GM12878 (cell line): ENCODE measurements around the gene HS1BP3. TPM values are rescaled to one million over a fixed set of nuclear protein-coding genes. Genes with fewer than 3 reads are reported as not detected.

Experiments used
- ATAC-seq: fragments of 200-7000 bp; cut with Tn5 transposase; 3 replicates; pipeline ENCODE4 v1.9.1; 2020; ENCODE audit warnings: mild to moderate bottlenecking, moderate library complexity
- BruUV-seq: library from RNA; stranded (reverse); fragments of 400-500 nt; replicated peaks from 2 replicates; lab custom pipeline; 2021; lab: Mats Ljungman, UMichigan
- CTCF ChIA-PET: fragments of 300-600 bp; sonication (Branson Sonifier 250); formaldehyde crosslinking; extraction: SDS; loops from one replicate; lab custom pipeline; 2021; ENCODE audit warnings: inconsistent platforms; lab: Yijun Ruan, JAX
- POLR2A ChIA-PET: fragments of 350-600 bp; formaldehyde crosslinking; extraction: SDS; loops from one replicate; lab custom pipeline; 2021; ENCODE audit warnings: inconsistent platforms; lab: Charles Lee
- RAD21 ChIA-PET: fragments of 300-600 bp; sonication (Branson Sonifier 250); formaldehyde crosslinking; loops from one replicate; lab custom pipeline; 2023; ENCODE audit warnings: antibody characterized with exemption; ENCODE audit not compliant: unreplicated experiment; lab: Charles Lee
- SMC1A ChIA-PET: fragments of 300-600 bp; sonication (Branson Sonifier 250); formaldehyde crosslinking; loops from one replicate; lab custom pipeline; 2023; ENCODE audit not compliant: unreplicated experiment, uncharacterized antibody; lab: Charles Lee
- DNase-seq: peaks from one replicate; pipeline ENCODE4 v3.0.0-alpha.2; 2011; ENCODE audit warnings: low read depth, low spot score
- FAIRE-seq: peaks from 3 replicates; lab custom pipeline; 2011; peaks lifted over from hg19 to GRCh38; lab: Jason Lieb, UNC
- H2AFZ ChIP-seq: 2 replicates; pipeline ENCODE4 v1.6.0; 2011; ENCODE audit warnings: low read depth, low read length, control low read depth; ENCODE audit not compliant: control insufficient read depth
- H3K27ac ChIP-seq: 2 replicates; pipeline ENCODE4 v1.5.1; 2011; ENCODE audit warnings: control low read depth; ENCODE audit not compliant: control insufficient read depth, insufficient read depth
- H3K27me3 ChIP-seq, 2 experiments: replicated peaks in 1 of 2; 2 replicates each; pipeline versions ENCODE4 v1.6.0 to v1.6.1; 2011; ENCODE audit warnings: low read length in 1 of 2; ENCODE audit not compliant: control insufficient read depth in 2 of 2, insufficient read depth in 2 of 2
- H3K36me3 ChIP-seq, 2 experiments: 2 replicates each; pipeline ENCODE4 v1.5.1; 2011; ENCODE audit warnings: low read length in 1 of 2; ENCODE audit not compliant: control insufficient read depth in 2 of 2, insufficient read depth in 2 of 2
- H3K4me1 ChIP-seq: 2 replicates; pipeline ENCODE4 v1.6.1; 2011; ENCODE audit warnings: mild to moderate bottlenecking, low read length, moderate library complexity, mixed read lengths; ENCODE audit not compliant: control insufficient read depth, insufficient read depth
- H3K4me2 ChIP-seq: 2 replicates; pipeline ENCODE4 v1.6.0; 2011; ENCODE audit warnings: control low read depth; ENCODE audit not compliant: control insufficient read depth, insufficient read depth
- H3K4me3 ChIP-seq: fragments of 200-600 bp; sonication (generic); 2 replicates; pipeline ENCODE4 v1.5.1; 2016
- H3K79me2 ChIP-seq: 2 replicates; pipeline ENCODE4 v1.6.0; 2011; ENCODE audit warnings: low read length; ENCODE audit not compliant: control insufficient read depth, insufficient read depth
- H3K9ac ChIP-seq: 2 replicates; pipeline ENCODE4 v1.8.0; 2011; ENCODE audit warnings: low read length, control low read depth, mixed read lengths; ENCODE audit not compliant: control insufficient read depth, insufficient read depth
- H3K9me3 ChIP-seq: replicated peaks from 3 replicates; pipeline ENCODE4 v1.5.1; 2011; ENCODE audit warnings: mild to moderate bottlenecking, low read length; ENCODE audit not compliant: control insufficient read depth, insufficient read depth
- H4K20me1 ChIP-seq: 2 replicates; pipeline ENCODE4 v1.6.0; 2011; ENCODE audit not compliant: control insufficient read depth, insufficient read depth
- CEBPB ChIP-seq, 2 experiments: fragments of 150-350 bp in 1 of 2; IDR thresholded peaks; 2 replicates each; pipeline ENCODE4 v1.6.1; 2012 to 2014; ENCODE audit warnings: low read depth in 2 of 2, low read length in 2 of 2, borderline replicate concordance in 1 of 2, inconsistent platforms in 1 of 2
- CREM ChIP-seq: IDR thresholded peaks from 2 replicates; pipeline ENCODE4 v1.6.1; 2014; ENCODE audit warnings: antibody characterized with exemption, low read depth
- EP300 ChIP-seq, 2 experiments: fragments of 150-350 bp in 1 of 2; IDR thresholded peaks; 2 replicates each; pipeline ENCODE4 v1.6.1; 2011 to 2012; ENCODE audit warnings: low read depth in 2 of 2, low read length in 2 of 2, borderline replicate concordance in 1 of 2, improper control_type of control experiment in 1 of 2, inconsistent platforms in 1 of 2; ENCODE audit not compliant: control insufficient read depth in 1 of 2
- IRF3 ChIP-seq: fragments of 450-650 bp; IDR thresholded peaks from 2 replicates; pipeline ENCODE4 v1.6.1; 2014; ENCODE audit warnings: mild to moderate bottlenecking
- IRF4 ChIP-seq: IDR thresholded peaks from 2 replicates; pipeline ENCODE4 v1.6.1; 2011; ENCODE audit warnings: low read depth, low read length
- MAX ChIP-seq: IDR thresholded peaks from 2 replicates; pipeline ENCODE4 v1.6.1; 2012; ENCODE audit warnings: low read depth, low read length, improper control_type of control experiment
- MEF2A ChIP-seq: IDR thresholded peaks from 2 replicates; pipeline ENCODE4 v1.6.1; 2011; ENCODE audit warnings: low read depth, mild to moderate bottlenecking, low read length, moderate library complexity; ENCODE audit not compliant: insufficient read depth
- MTA3 ChIP-seq: IDR thresholded peaks from 2 replicates; pipeline ENCODE4 v1.6.1; 2012; ENCODE audit warnings: low read length, inconsistent platforms, borderline replicate concordance
- NFIC ChIP-seq: IDR thresholded peaks from 2 replicates; pipeline ENCODE4 v1.6.1; 2012; ENCODE audit warnings: low read depth, mild to moderate bottlenecking, inconsistent platforms, low read length, moderate library complexity
- NR2F1 ChIP-seq: fragments of 450-650 bp; conservative IDR thresholded peaks from 2 replicates; pipeline ENCODE4 v1.6.1; 2017; ENCODE audit warnings: mild to moderate bottlenecking
- PAX5 ChIP-seq: IDR thresholded peaks from 2 replicates; pipeline ENCODE4 v1.6.1; 2011; ENCODE audit warnings: low read depth, low read length, borderline replicate concordance
- SPI1 ChIP-seq: IDR thresholded peaks from 2 replicates; pipeline ENCODE4 v1.6.1; 2011; ENCODE audit warnings: low read depth, mild to moderate bottlenecking, low read length, moderate library complexity, borderline replicate concordance; ENCODE audit not compliant: insufficient read depth
- SUZ12 ChIP-seq: fragments of 200-600 bp; sonication (generic); IDR thresholded peaks from one replicate; pipeline ENCODE4 v1.6.1; 2018; ENCODE audit warnings: antibody characterized with exemption, mild to moderate bottlenecking; ENCODE audit not compliant: unreplicated experiment
- TCF3 ChIP-seq: IDR thresholded peaks from 2 replicates; pipeline ENCODE4 v1.6.1; 2012; ENCODE audit warnings: low read depth, mild to moderate bottlenecking, low read length, borderline replicate concordance; ENCODE audit not compliant: insufficient read depth
- USF1 ChIP-seq: IDR thresholded peaks from 2 replicates; pipeline ENCODE4 v1.6.1; 2011; ENCODE audit warnings: borderline replicate concordance, low read depth, mild to moderate bottlenecking, moderate library complexity, mixed read lengths, low read length; ENCODE audit not compliant: insufficient read depth; ENCODE audit errors: extremely low read length
- ZBTB33 ChIP-seq: fragments of 450-650 bp; IDR thresholded peaks from 2 replicates; pipeline ENCODE4 v1.6.1; 2017; ENCODE audit warnings: mild to moderate bottlenecking
- WGBS: methylation state at CpG from one replicate; pipeline ENCODE4 v1.1.6; 2016; ENCODE audit warnings: low lambda C conversion rate; ENCODE audit not compliant: insufficient replicate concordance, insufficient coverage; ENCODE audit errors: missing lambda C conversion rate; 5-methylcytosine and 5-hydroxymethylcytosine counted together
- in situ Hi-C: fragments of 300-500 bp; cut with MboI; formaldehyde crosslinking; loops from 9 replicates; pipeline ENCODE4 v1.14.3; 2018; ENCODE audit warnings: mixed read lengths
- intact Hi-C: fragments of 100-400 bp; cut with micrococcal nuclease; formaldehyde crosslinking; loops from one replicate; pipeline ENCODE4 v1.14.2; 2022; ENCODE audit not compliant: unreplicated experiment
- polyA plus RNA-seq, 11 experiments: library from polyadenylated mRNA; depleted of rRNA in 4 of 11; unstranded in 6 of 11; stranded (reverse) in 5 of 11; fragments of >200 nt; fragmentation: Nextera tagmentation in 4 of 11; fragmentation: Illumina TruSeq in 1 of 11; extraction: Ambion mirVana in 4 of 11; extraction: Trizol in 1 of 11; gene quantifications; 1 replicate in 1 of 11; 2 replicates in 10 of 11; pipeline versions ENCODE4 v1.2.1 to v1.2.3, GENCODE V29; 2011 to 2016; ENCODE audit warnings: inconsistent platforms in 2 of 11, missing spikeins in 2 of 11, low read depth in 1 of 11
- total RNA-seq, 4 experiments: library from RNA; depleted of rRNA in 3 of 4; stranded (reverse); fragments of >200 nt in 3 of 4; fragmentation: Illumina TruSeq in 1 of 4; extraction: Trizol in 1 of 4; gene quantifications; 2 replicates each; pipeline versions ENCODE4 v1.2.1 to v1.2.3, GENCODE V29; 2013 to 2021

The HS1BP3 gene
- total and polyA plus RNA-seq, 10 of the 15 experiments (the other 5 are each of a cell fraction or from before 2014, with no cell fraction given), result 0.47 to 7.2 (median 4.6) TPM

GRCh38 chr2:20657522-20658235, 6.8 kb upstream of the HS1BP3 start:
- TF ChIP-seq PAX5 (no peak), SPI1 (no peak), MAX (no peak), MTA3 (no peak), NR2F1 (no peak), NFIC (no peak), ZBTB33 (no peak), TCF3 (no peak), SUZ12 (no peak), IRF4 (no peak), USF1 (no peak), CEBPB (IDR thresholded peaks at IDR 0.05; ENCODE audit: borderline replicate concordance in 1 of 2, low read depth in 2 of 2, low read length in 2 of 2) (no peak), MEF2A (no peak), CREM (no peak), IRF3 (no peak), EP300 (IDR thresholded peaks at IDR 0.05; ENCODE audit: borderline replicate concordance in 1 of 2, control insufficient read depth in 1 of 2, low read depth in 2 of 2, low read length in 2 of 2) (no peak)
- H3K36me3 ChIP-seq, result no peaks in the 10 kb centered on the region
- no peaks in the 10 kb centered on the region for H3K4me1 ChIP-seq
- WGBS, result 48% methylated on average over 4 of the region's 4 CpGs
- no peak overlapping the region for H3K4me2 ChIP-seq
- ChIA-PET CTCF (interaction anchor here (1.1 to 3.5 kb wide), 3 partner anchors 9 to 305 kb away, joined by 3 to 16 read pairs (median 6); no protein-coding TSS in a partner anchor), SMC1A (no interaction called here), RAD21 (interaction anchor here (0.8 to 1.2 kb wide), 2 partner anchors 15 to 306 kb away, joined by 3 read pairs; no protein-coding TSS in a partner anchor), POLR2A (no interaction called here)
- no peaks in the 10 kb centered on the region for H3K79me2 ChIP-seq
- in situ Hi-C loops (loop anchor here (25.0 kb wide), 1 partner anchor 455 kb away; the partner anchor contains the start of gene TDRD15), intact Hi-C loops (no loop called here)
- H2AFZ ChIP-seq, result no peak overlapping the region
- no TSS peak for BruUV-seq
- H3K4me3 ChIP-seq, result no peak overlapping the region
- H3K9ac ChIP-seq, result no peak overlapping the region
- H4K20me1 ChIP-seq, result 0 out of 2 replicates have a peak, but pooled peaks cover 2% of the 10 kb centered on the region
- ATAC-seq (no peak), FAIRE-seq (no peak), DNase-seq (no peak)
- H3K27me3 ChIP-seq, result no peaks in the 10 kb centered on the region; a peak in 2 of 4 replicates
- no peak overlapping the region for H3K27ac ChIP-seq
- no peaks in the 10 kb centered on the region for H3K9me3 ChIP-seq
